ENCODE results near the gene LRMDA. TPM values are rescaled to one million over a fixed set of nuclear protein-coding genes. Genes with fewer than 3 reads are reported as not detected.

The LRMDA gene
- total and polyA plus RNA-seq, 2 donors (not counting 1 experiment from before 2014, with no cell fraction given), result 0.12 TPM; not detected in 1

DNA sequence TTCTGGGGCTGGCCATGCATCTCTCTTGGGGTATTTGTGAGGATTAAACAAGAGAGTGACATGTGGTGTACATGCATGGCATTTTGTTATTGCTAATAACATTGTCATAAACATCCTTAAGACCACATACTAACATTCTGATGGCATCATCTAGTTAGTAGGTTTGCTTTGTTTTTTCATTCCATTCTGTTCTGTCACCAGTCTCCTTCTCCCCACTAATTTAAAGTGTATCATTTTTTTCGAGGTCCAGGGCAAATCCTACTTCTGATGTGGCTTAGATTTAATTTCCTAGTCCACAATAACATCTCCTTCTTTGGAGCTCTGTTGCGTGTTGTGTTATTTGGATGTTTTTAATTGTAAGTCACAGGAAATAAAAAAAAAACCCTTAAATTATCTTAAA lies 248.1 kb downstream of the LRMDA start:
- no peak overlapping the region for H3K27ac Mint-ChIP-seq
- POLR2A ChIA-PET, result no interaction called here
- no peak for ATAC-seq (ENCODE audit: low read depth)
- Histone ChIP-seq H3K36me3 (replicated peaks in 1 of 2; ENCODE audit: control extremely low read depth in 1 of 2, control insufficient read depth in 1 of 2, extremely low read depth in 1 of 2, insufficient read depth in 2 of 2, low read length in 1 of 2) (no peaks in the 10 kb centered on the region), H3K4me3 (ENCODE audit: control extremely low read depth in 1 of 5, extremely low read depth in 1 of 5, insufficient read depth in 1 of 5, low read depth in 2 of 5, low read length in 4 of 5) (no peak overlapping the region), H2AFZ (ENCODE audit: insufficient read depth, low read depth, low read length, poor library complexity, severe bottlenecking) (no peak overlapping the region), H3K79me2 (ENCODE audit: control insufficient read depth, insufficient read depth, low read length) (no peaks in the 10 kb centered on the region), H3K27ac (ENCODE audit: low read length in 2 of 2) (no peak overlapping the region), H3K9me3 (ENCODE audit: control extremely low read depth in 1 of 3, control insufficient read depth in 2 of 3, insufficient read depth in 1 of 3, low read length in 2 of 3) (no peaks in the 10 kb centered on the region), H4K20me1 (ENCODE audit: control insufficient read depth, insufficient read depth, low read length, poor library complexity, severe bottlenecking) (no peaks in the 10 kb centered on the region), H3K4me2 (replicated peaks; ENCODE audit: low read depth, low read length, poor library complexity, severe bottlenecking) (no peak overlapping the region), H3K27me3 (replicated peaks in 1 of 4; ENCODE audit: control extremely low read depth in 1 of 4, control insufficient read depth in 3 of 4, insufficient read depth in 4 of 4, low read length in 3 of 4) (peaks cover 0 to 3% (median 0%) of the 10 kb centered on the region in 4 experiments), H3K4me1 (ENCODE audit: control insufficient read depth in 2 of 2, insufficient read depth in 2 of 2, low read length in 2 of 2) (no peaks in the 10 kb centered on the region), H3K9ac (ENCODE audit: low read length) (no peak overlapping the region)
- no peak overlapping the region for H3K4me3 Mint-ChIP-seq
- intact Hi-C loops (cut with micrococcal nuclease), result no loop called here
- no peak for TF ChIP-seq EZH2 (IDR thresholded peaks at IDR 0.05; ENCODE audit: borderline replicate concordance, insufficient read depth, low read depth, low read length, poor library complexity, severe bottlenecking)
- TF ChIP-seq, protein P1, sequence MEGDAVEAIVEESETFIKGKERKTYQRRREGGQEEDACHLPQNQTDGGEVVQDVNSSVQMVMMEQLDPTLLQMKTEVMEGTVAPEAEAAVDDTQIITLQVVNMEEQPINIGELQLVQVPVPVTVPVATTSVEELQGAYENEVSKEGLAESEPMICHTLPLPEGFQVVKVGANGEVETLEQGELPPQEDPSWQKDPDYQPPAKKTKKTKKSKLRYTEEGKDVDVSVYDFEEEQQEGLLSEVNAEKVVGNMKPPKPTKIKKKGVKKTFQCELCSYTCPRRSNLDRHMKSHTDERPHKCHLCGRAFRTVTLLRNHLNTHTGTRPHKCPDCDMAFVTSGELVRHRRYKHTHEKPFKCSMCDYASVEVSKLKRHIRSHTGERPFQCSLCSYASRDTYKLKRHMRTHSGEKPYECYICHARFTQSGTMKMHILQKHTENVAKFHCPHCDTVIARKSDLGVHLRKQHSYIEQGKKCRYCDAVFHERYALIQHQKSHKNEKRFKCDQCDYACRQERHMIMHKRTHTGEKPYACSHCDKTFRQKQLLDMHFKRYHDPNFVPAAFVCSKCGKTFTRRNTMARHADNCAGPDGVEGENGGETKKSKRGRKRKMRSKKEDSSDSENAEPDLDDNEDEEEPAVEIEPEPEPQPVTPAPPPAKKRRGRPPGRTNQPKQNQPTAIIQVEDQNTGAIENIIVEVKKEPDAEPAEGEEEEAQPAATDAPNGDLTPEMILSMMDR (IDR thresholded peaks at IDR 0.05), result no peak
- WGBS (ENCODE audit: insufficient coverage), result no CpG with 5 or more reads among the region's 2 CpGs
- H3K9me3 Mint-ChIP-seq (ENCODE audit: insufficient read depth), result no peaks in the 10 kb centered on the region
- DNase-seq, result no peak
- H3K4me1 Mint-ChIP-seq, result no peaks in the 10 kb centered on the region
- H3K27me3 Mint-ChIP-seq, result peaks cover 22% of the 10 kb centered on the region
- CTCF ChIA-PET, result no interaction called here

DNA sequence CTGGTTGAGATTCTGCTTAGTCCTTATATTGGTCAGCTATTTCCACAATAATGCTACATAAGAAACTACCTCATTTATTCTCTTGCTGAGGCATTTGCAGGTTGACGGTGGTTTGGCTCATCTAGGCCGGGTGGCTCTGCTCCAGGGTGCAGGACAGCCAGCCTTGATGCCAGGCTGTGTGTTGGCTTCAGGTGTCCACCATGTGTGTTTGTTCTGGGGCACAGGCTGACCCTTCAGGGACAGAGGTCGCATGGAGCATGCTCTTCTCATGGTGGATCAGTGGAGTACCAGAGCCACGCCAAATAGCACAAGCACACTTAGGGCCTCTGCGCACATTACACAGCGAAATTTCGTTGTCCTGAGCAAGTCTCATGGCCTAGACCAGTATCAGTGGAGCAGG lies 249.9 kb downstream of the LRMDA start:
- no peak overlapping the region for H3K4me2 ChIP-seq (replicated peaks; ENCODE audit: low read depth, low read length, poor library complexity, severe bottlenecking)
- H3K4me3 Mint-ChIP-seq, result no peak overlapping the region
- CTCF ChIA-PET, result no interaction called here

More for the DNA sequence above, 249.9 kb downstream of the LRMDA start:
- no peak overlapping the region for H3K27ac ChIP-seq (ENCODE audit: low read length in 2 of 2)
- no peaks in the 10 kb centered on the region for H3K4me1 ChIP-seq (ENCODE audit: control insufficient read depth in 2 of 2, insufficient read depth in 2 of 2, low read length in 2 of 2)
- WGBS (ENCODE audit: insufficient coverage), result 82% methylated on average over 7 of the region's 7 CpGs
- no peak overlapping the region for H3K9ac ChIP-seq (ENCODE audit: low read length)
- H2AFZ ChIP-seq (ENCODE audit: insufficient read depth, low read depth, low read length, poor library complexity, severe bottlenecking), result no peak overlapping the region
- POLR2A ChIA-PET, result no interaction called here
- TF ChIP-seq, protein P1 (IDR thresholded peaks at IDR 0.05), result no peak
- no peak for TF ChIP-seq EZH2 (IDR thresholded peaks at IDR 0.05; ENCODE audit: borderline replicate concordance, insufficient read depth, low read depth, low read length, poor library complexity, severe bottlenecking)
- ATAC-seq (ENCODE audit: low read depth), result no peak
- Mint-ChIP-seq H3K9me3 (ENCODE audit: insufficient read depth) (no peaks in the 10 kb centered on the region), H3K27ac (no peak overlapping the region), H3K27me3 (peaks cover 17% of the 10 kb centered on the region), H3K4me1 (no peaks in the 10 kb centered on the region)
- H3K9me3 ChIP-seq (ENCODE audit: control extremely low read depth in 1 of 3, control insufficient read depth in 2 of 3, insufficient read depth in 1 of 3, low read length in 2 of 3), result no peaks in the 10 kb centered on the region
- no peaks in the 10 kb centered on the region for H3K36me3 ChIP-seq (replicated peaks in 1 of 2; ENCODE audit: control extremely low read depth in 1 of 2, control insufficient read depth in 1 of 2, extremely low read depth in 1 of 2, insufficient read depth in 2 of 2, low read length in 1 of 2)
- peaks cover 0 to 3% (median 0%) of the 10 kb centered on the region in 4 experiments for H3K27me3 ChIP-seq (replicated peaks in 1 of 4; ENCODE audit: control extremely low read depth in 1 of 4, control insufficient read depth in 3 of 4, insufficient read depth in 4 of 4, low read length in 3 of 4)
- no peak for DNase-seq
- H3K79me2 ChIP-seq (ENCODE audit: control insufficient read depth, insufficient read depth, low read length), result no peaks in the 10 kb centered on the region
- intact Hi-C loops (cut with micrococcal nuclease), result no loop called here
- no peaks in the 10 kb centered on the region for H4K20me1 ChIP-seq (ENCODE audit: control insufficient read depth, insufficient read depth, low read length, poor library complexity, severe bottlenecking)
- no peak overlapping the region for H3K4me3 ChIP-seq (ENCODE audit: control extremely low read depth in 1 of 5, extremely low read depth in 1 of 5, insufficient read depth in 1 of 5, low read depth in 2 of 5, low read length in 4 of 5)
